ENCODE measurements around the gene RNF157. TPM values are rescaled to one million over a fixed set of nuclear protein-coding genes. Genes with fewer than 3 reads are reported as not detected.
A peak's percentile ranks its signal among the peaks of the same experiment; 100 is the strongest.

RNF157 gene
- total RNA-seq, 1 experiment from 2014 or later, result 0.86 TPM

GRCh38 chr17:76278952-76279741 lies 38.9 kb upstream of the RNF157 start (continued):
- peak; percentile 98 to 100 (median 98) for TF ChIP-seq CTCF (IDR thresholded peaks at IDR 0.05 in 2 of 3, conservative IDR thresholded peaks at IDR 0.05 in 1 of 3; ENCODE audit: borderline replicate concordance in 1 of 3, insufficient read depth in 1 of 3, low read depth in 2 of 3, low read length in 2 of 3)
- TF ChIP-seq ZNF274 (IDR thresholded peaks at IDR 0.05; ENCODE audit: low read depth, low read length), result no peak
- TF ChIP-seq POLR2AphosphoS5 (IDR thresholded peaks at IDR 0.05; ENCODE audit: low read depth, low read length), result no peak

DNA sequence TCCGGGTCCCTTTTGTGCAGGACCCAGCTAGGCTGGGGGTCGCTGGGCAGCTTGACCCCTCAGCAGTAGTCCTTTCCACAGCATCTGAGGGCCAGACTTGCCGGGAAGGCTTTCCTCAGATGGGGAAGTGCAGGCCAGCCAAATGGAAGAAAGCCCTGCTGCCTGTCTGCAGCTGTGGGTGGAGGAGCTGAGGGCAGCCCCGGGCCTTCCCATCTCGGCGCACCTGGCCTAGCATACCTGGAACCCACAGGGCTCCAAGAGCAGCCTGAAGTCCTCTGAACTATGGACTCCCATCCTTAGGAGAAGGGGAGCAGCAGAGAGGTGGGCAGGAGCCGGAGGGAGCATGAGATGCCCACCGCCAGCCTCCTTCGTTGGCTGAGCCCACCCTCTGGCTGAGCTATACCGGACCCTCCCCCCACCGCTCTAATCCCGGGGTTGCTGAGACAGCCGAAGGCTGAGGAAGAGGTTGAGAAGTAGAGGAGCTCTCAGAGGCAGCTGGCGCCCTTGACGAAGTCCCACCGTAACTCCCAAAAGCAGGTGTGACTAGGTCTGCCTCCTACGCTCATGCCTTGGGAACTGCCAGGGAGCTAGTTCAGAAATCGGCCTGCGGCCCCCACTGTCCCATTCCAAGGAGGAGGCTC lies 38.1 kb upstream of the RNF157 start:
- peaks cover 0 to 15% of the 10 kb centered on the region in 2 experiments; a peak in 2 of 4 replicates for H3K4me1 ChIP-seq (ENCODE audit: control insufficient read depth in 1 of 2, insufficient read depth in 2 of 2, low read length in 2 of 2)
- TF ChIP-seq ZFX (IDR thresholded peaks at IDR 0.05), result no peak
- no peak for TF ChIP-seq REST (IDR thresholded peaks at IDR 0.05; ENCODE audit: low read depth)
- no peak for TF ChIP-seq CBX3 (IDR thresholded peaks at IDR 0.05; ENCODE audit: low read depth)
- TF ChIP-seq, protein P1, sequence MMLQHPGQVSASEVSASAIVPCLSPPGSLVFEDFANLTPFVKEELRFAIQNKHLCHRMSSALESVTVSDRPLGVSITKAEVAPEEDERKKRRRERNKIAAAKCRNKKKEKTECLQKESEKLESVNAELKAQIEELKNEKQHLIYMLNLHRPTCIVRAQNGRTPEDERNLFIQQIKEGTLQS (IDR thresholded peaks at IDR 0.05), result no peak
- TF ChIP-seq MAX (IDR thresholded peaks at IDR 0.05), result no peak
- no peak for TF ChIP-seq EZH2 (IDR thresholded peaks at IDR 0.05)
- TF ChIP-seq JUND (IDR thresholded peaks at IDR 0.05), result no peak
- TF ChIP-seq YY1 (IDR thresholded peaks at IDR 0.05; ENCODE audit: extremely low read depth, insufficient replicate concordance, low read depth, low read length), result no peak
- no peak for TF ChIP-seq POLR2AphosphoS5 (IDR thresholded peaks at IDR 0.05; ENCODE audit: low read depth, low read length)
- TF ChIP-seq CEBPB (IDR thresholded peaks at IDR 0.05; ENCODE audit: low read depth), result no peak
- TF ChIP-seq POLR2A (IDR thresholded peaks at IDR 0.05; ENCODE audit: borderline replicate concordance, extremely low read depth, insufficient read depth, insufficient read length), result no peak
- TF ChIP-seq TCF7L2 (IDR thresholded peaks at IDR 0.05; ENCODE audit: borderline replicate concordance, extremely low read depth, insufficient read depth, insufficient read length), result no peak
- no peak for TF ChIP-seq EGR1 (IDR thresholded peaks at IDR 0.05; ENCODE audit: low read depth)
- TF ChIP-seq FOSL1 (IDR thresholded peaks at IDR 0.05; ENCODE audit: low read depth), result no peak

More for the DNA sequence above, 38.1 kb upstream of the RNF157 start:
- Histone ChIP-seq H3K79me2 (ENCODE audit: insufficient read depth, low read length) (no peaks in the 10 kb centered on the region), H3K9me3 (ENCODE audit: control insufficient read depth in 1 of 2, insufficient read depth in 1 of 2, low read depth in 1 of 2, low read length in 2 of 2) (no peaks in the 10 kb centered on the region), H3K9me2 (ENCODE audit: insufficient read depth) (no peaks in the 10 kb centered on the region), H3K27ac (ENCODE audit: low read depth, low read length) (no peak overlapping the region; the same call in 1 of the 2 replicates), H3K9ac (ENCODE audit: low read length) (no peak overlapping the region), H3K36me3 (ENCODE audit: control insufficient read depth in 1 of 2, insufficient read depth in 2 of 2, low read length in 2 of 2) (no peaks in the 10 kb centered on the region), H3K27me3 (ENCODE audit: insufficient read depth, low read length) (no peaks in the 10 kb centered on the region), H3K4me2 (ENCODE audit: low read length) (no peak overlapping the region), H2AFZ (ENCODE audit: low read depth, low read length, poor library complexity, severe bottlenecking) (no peak overlapping the region), H4K20me1 (ENCODE audit: insufficient read depth) (no peaks in the 10 kb centered on the region), H3K4me3 (replicated peaks in 1 of 2; ENCODE audit: low read depth in 1 of 2, low read length in 2 of 2) (no peak overlapping the region)
- ChIA-PET RAD21 (ENCODE audit: low non-redundant PET in 1 of 2, low total read pairs in 2 of 2, uncharacterized antibody in 2 of 2, unreplicated experiment in 2 of 2) (interaction anchor here in 1 of 2 experiments (1.2 kb wide), 1 partner anchor 264 kb away, joined by 4 read pairs; no protein-coding TSS in a partner anchor), CTCF (interaction anchor here (1.8 to 5.1 kb wide), 6 partner anchors 11 to 264 kb away, joined by 11 to 132 read pairs (median 20); partner anchors contain the start of genes EXOC7 and UBALD2), POLR2A (interaction anchor here (2.2 kb wide), 1 partner anchor 157 kb away, joined by 5 read pairs; no protein-coding TSS in a partner anchor)
- intact Hi-C loops (cut with micrococcal nuclease), result loop anchor here (2.0 to 5.0 kb wide), 2 partner anchors 251 to 264 kb away; partner anchors contain the start of gene EVPL
- no TSS peak for BruUV-seq (replicated peaks)
- ATAC-seq, result no peak
- DNase-seq (ENCODE audit: low read depth, low spot score), result no peak

Measured in HCT116 (cell line).